PC-3 (cell line): ENCODE data around the gene PFDN2. TPM values are rescaled to one million over a fixed set of nuclear protein-coding genes. Genes with fewer than 3 reads are reported as not detected.

ENCODE experiments used
- ATAC-seq: fragments of 200-7000 bp; cut with Tn5 transposase; 2 replicates; pipeline ENCODE4 v1.9.1; 2020; ENCODE audit warnings: mild to moderate bottlenecking, moderate library complexity
- BruUV-seq: library from RNA; stranded (reverse); fragments of 400-500 nt; replicated peaks from 2 replicates; lab custom pipeline; 2021; lab: Mats Ljungman, UMichigan
- CTCF ChIA-PET: fragments of 300-600 bp; sonication (Branson Sonifier 250); formaldehyde crosslinking; loops from one replicate; lab custom pipeline; 2022; ENCODE audit warnings: antibody characterized with exemption; lab: Charles Lee
- POLR2A ChIA-PET: fragments of 300-600 bp; sonication (Branson Sonifier 250); formaldehyde crosslinking; loops from one replicate; lab custom pipeline; 2022; ENCODE audit warnings: antibody characterized with exemption; ENCODE audit not compliant: unreplicated experiment; lab: Charles Lee
- DNase-seq: peaks from one replicate; pipeline ENCODE4 v3.0.0-alpha.2; 2015
- H2AFZ ChIP-seq: fragments of 300-600 bp; sonication (generic); 2 replicates; pipeline ENCODE4 v1.6.0; 2016; ENCODE audit warnings: antibody characterized with exemption, low read length
- H3F3A ChIP-seq: fragments of 300-600 bp; sonication (generic); one replicate; pipeline ENCODE4 v1.6.0; 2017; ENCODE audit warnings: antibody characterized with exemption, low read length, control low read depth, mild to moderate bottlenecking; ENCODE audit not compliant: unreplicated experiment
- H3K27ac ChIP-seq: fragments of 300-600 bp; sonication (generic); 2 replicates; pipeline ENCODE4 v1.5.1; 2016; ENCODE audit warnings: mild to moderate bottlenecking, low read length
- H3K27me3 ChIP-seq: fragments of 300-600 bp; sonication (generic); 2 replicates; pipeline ENCODE4 v1.6.1; 2016; ENCODE audit warnings: low read length, mixed read lengths
- H3K36me3 ChIP-seq: fragments of 300-600 bp; sonication (generic); 2 replicates; pipeline ENCODE4 v1.6.1; 2016; ENCODE audit warnings: low read depth, mixed run types, low read length, mixed read lengths
- H3K4me1 ChIP-seq: fragments of 300-600 bp; sonication (generic); 2 replicates; pipeline ENCODE4 v1.5.1; 2016; ENCODE audit warnings: low read length; ENCODE audit not compliant: insufficient read depth
- H3K4me2 ChIP-seq: fragments of 300-600 bp; sonication (generic); 2 replicates; pipeline ENCODE4 v1.6.0; 2016; ENCODE audit warnings: low read length
- H3K4me3 ChIP-seq: fragments of 300-600 bp; sonication (generic); 2 replicates; pipeline ENCODE4 v1.5.1; 2016; ENCODE audit warnings: mild to moderate bottlenecking, low read length, mixed read lengths
- H3K79me2 ChIP-seq: fragments of 300-600 bp; sonication (generic); 2 replicates; pipeline ENCODE4 v1.6.1; 2017; ENCODE audit warnings: low read length, mixed read lengths
- H3K9ac ChIP-seq: fragments of 300-600 bp; sonication (generic); 2 replicates; pipeline ENCODE4 v1.6.0; 2016; ENCODE audit warnings: mild to moderate bottlenecking, low read length
- H3K9me2 ChIP-seq: fragments of 300-600 bp; sonication (generic); replicated peaks from 2 replicates; pipeline ENCODE4 v1.6.1; 2016; ENCODE audit warnings: mixed run types, low read length, mixed read lengths
- H3K9me3 ChIP-seq: fragments of 300-600 bp; sonication (generic); 2 replicates; pipeline ENCODE4 v1.6.1; 2016; ENCODE audit warnings: low read length, mixed read lengths
- H4K20me1 ChIP-seq: fragments of 300-600 bp; sonication (generic); 2 replicates; pipeline ENCODE4 v1.6.1; 2016; ENCODE audit warnings: low read length, mixed read lengths
- CTCF ChIP-seq: fragments of 300-600 bp; sonication (generic); conservative IDR thresholded peaks from 2 replicates; pipeline ENCODE4 v1.5.1; 2017; ENCODE audit warnings: antibody characterized with exemption, low read depth, mild to moderate bottlenecking, low read length
- EZH2 ChIP-seq: fragments of 300-600 bp; sonication (generic); IDR thresholded peaks from one replicate; pipeline ENCODE4 v1.6.1; 2017; ENCODE audit warnings: antibody characterized with exemption, mild to moderate bottlenecking, low read length; ENCODE audit not compliant: unreplicated experiment
- EZH2phosphoT487 ChIP-seq: fragments of 300-600 bp; sonication (generic); IDR thresholded peaks from 2 replicates; pipeline ENCODE4 v1.6.1; 2018; ENCODE audit warnings: mild to moderate bottlenecking, antibody characterized with exemption, low read length, borderline replicate concordance
- intact Hi-C: fragments of 100-400 bp; cut with micrococcal nuclease; formaldehyde crosslinking; loops from 2 replicates; pipeline ENCODE4 v1.9.0; 2023
- total RNA-seq: library from RNA; depleted of rRNA; stranded (reverse); fragments of >200 nt; gene quantifications from 2 replicates; pipeline ENCODE4 v1.2.3, GENCODE V29; 2014

PFDN2 gene
- total RNA-seq, 1 experiment from 2014 or later: 197 TPM

- H3K9me2 ChIP-seq: no peaks in the 10 kb centered on the region
- H3K4me3 ChIP-seq: no peak overlapping the region
- H3K4me1 ChIP-seq: peaks cover 41% of the 10 kb centered on the region
- no peaks in the 10 kb centered on the region for H3F3A ChIP-seq
- intact Hi-C loops: loop anchor here (2.0 kb wide), 1 partner anchor 39 kb away; the partner anchor contains the start of genes NIT1 and PFDN2
- H3K27ac ChIP-seq: no peak overlapping the region
- TF ChIP-seq EZH2 (no peak), CTCF (no peak)
- no peak overlapping the region for H3K9ac ChIP-seq
- ChIA-PET CTCF (no interaction called here), POLR2A (no interaction called here)
- BruUV-seq: no TSS peak
- H3K4me2 ChIP-seq: no peak overlapping the region
- H3K36me3 ChIP-seq: peaks cover 9% of the 10 kb centered on the region; the same call in 1 of the 2 replicates
- no peaks in the 10 kb centered on the region for H3K27me3 ChIP-seq
- peaks cover 42% of the 10 kb centered on the region for H3K79me2 ChIP-seq
- no peak for DNase-seq
- H2AFZ ChIP-seq: no peak overlapping the region
- no peak for ATAC-seq
- no peaks in the 10 kb centered on the region for H4K20me1 ChIP-seq
- no peaks in the 10 kb centered on the region for H3K9me3 ChIP-seq
Observed at GRCh38 chr1:161157867-161158266, 40.0 kb upstream of the PFDN2 start.

GRCh38 chr1:161153682-161154337 is 36.0 kb upstream of the PFDN2 start, which contains the start of gene UFC1:
UFC1 (plus strand) TSS chr1:161153978; CDS start chr1:161153998, 20 bp downstream.
- Histone ChIP-seq H2AFZ (peak within 1 kb of the TSS; percentile 86), H3K27me3 (no peaks in the 10 kb centered on the region), H3K4me3 (peak within 1 kb of the TSS; percentile 78), H3K27ac (peak within 1 kb of the TSS; percentile 89), H3K36me3 (peaks cover 9% of the 10 kb centered on the region; the same call in 1 of the 2 replicates), H3K9me2 (no peaks in the 10 kb centered on the region), H3K4me1 (peaks cover 26% of the 10 kb centered on the region), H3K9ac (peak within 1 kb of the TSS; percentile 90), H3K4me2 (peak within 1 kb of the TSS; percentile 84), H3F3A (no peaks in the 10 kb centered on the region), H3K79me2 (peaks cover 19% of the 10 kb centered on the region), H4K20me1 (no peaks in the 10 kb centered on the region), H3K9me3 (no peaks in the 10 kb centered on the region)
- TF ChIP-seq CTCF (no peak), EZH2phosphoT487 (no peak), EZH2 (no peak)
- intact Hi-C loops: loop anchor here (1.0 to 2.0 kb wide), 2 partner anchors 21 to 36 kb away; partner anchors contain the start of genes DEDD, NIT1 and PFDN2
- ATAC-seq: peak; percentile 88
- POLR2A ChIA-PET: interaction anchor here (0.5 to 0.6 kb wide), 4 partner anchors 17 to 116 kb away, joined by 3 to 10 read pairs (median 4); no protein-coding TSS in a partner anchor
- CTCF ChIA-PET: interaction anchor here (0.9 to 1.3 kb wide), 3 partner anchors 12 to 21 kb away, joined by 3 to 5 read pairs (median 4); partner anchors contain the start of gene PPOX
- TSS peak; percentile 97 for BruUV-seq
- peak; percentile 89 for DNase-seq
